ENCODE data around the gene PRKCQ.

- TF ChIP-seq CTCF (conservative IDR thresholded peaks at IDR 0.05; ENCODE audit: low read depth, low read length) = no peak
- TF ChIP-seq MAZ (IDR thresholded peaks at IDR 0.05; ENCODE audit: borderline replicate concordance, low read depth, low read length) = no peak
- TF ChIP-seq FOS (IDR thresholded peaks at IDR 0.05; ENCODE audit: low read depth, low read length) = no peak
- no peak for TF ChIP-seq CEBPB (IDR thresholded peaks at IDR 0.05; ENCODE audit: low read depth, low read length)
- no peak for TF ChIP-seq POLR2A (IDR thresholded peaks at IDR 0.05; ENCODE audit: low read depth, low read length)
- TF ChIP-seq RFX5 (IDR thresholded peaks at IDR 0.05; ENCODE audit: low read depth, low read length) = no peak
- TF ChIP-seq MAFK (IDR thresholded peaks at IDR 0.05; ENCODE audit: low read depth, low read length) = no peak
- no peak for TF ChIP-seq NFE2L2 (IDR thresholded peaks at IDR 0.05; ENCODE audit: low read depth, low read length)
- no peak for TF ChIP-seq MXI1 (IDR thresholded peaks at IDR 0.05; ENCODE audit: borderline replicate concordance, low read depth, low read length)
- no peak for TF ChIP-seq USF2 (IDR thresholded peaks at IDR 0.05; ENCODE audit: low read depth, low read length)
- no peak for TF ChIP-seq RAD21 (IDR thresholded peaks at IDR 0.05; ENCODE audit: low read length)
Measured at GRCh38 chr10:6465437-6465836, 114.6 kb downstream of the PRKCQ start.
